Mesenchymal stem cell (in vitro differentiated cells and primary cell): Measurements from ENCODE around the gene COMMD3. TPM values are rescaled to one million over a fixed set of nuclear protein-coding genes. Genes with fewer than 3 reads are reported as not detected.

ENCODE experiments used
- DNase-seq: peaks from one replicate; pipeline ENCODE4 v3.0.0-alpha.2; 2013
- H2AFZ ChIP-seq: one replicate; pipeline ENCODE4 v1.6.1; 2013; ENCODE audit warnings: low read depth, mild to moderate bottlenecking, control low read depth, inconsistent platforms, low read length, moderate library complexity
- H2AK5ac ChIP-seq: 2 replicates; pipeline ENCODE4 v1.6.1; 2013; ENCODE audit warnings: low read length, moderate library complexity, mild to moderate bottlenecking, inconsistent platforms; ENCODE audit not compliant: severe bottlenecking
- H2BK120ac ChIP-seq: one replicate; pipeline ENCODE4 v1.6.1; 2013; ENCODE audit warnings: low read depth, mild to moderate bottlenecking, inconsistent platforms, low read length, moderate library complexity
- H2BK12ac ChIP-seq, 2 experiments: one replicate each; pipeline ENCODE4 v1.6.1; 2013; ENCODE audit warnings: inconsistent platforms in 2 of 2, low read length in 2 of 2, mild to moderate bottlenecking in 2 of 2, moderate library complexity in 2 of 2, control low read depth in 1 of 2
- H2BK15ac ChIP-seq: one replicate; pipeline ENCODE4 v1.6.1; 2013; ENCODE audit warnings: mild to moderate bottlenecking, low read depth, inconsistent platforms; ENCODE audit not compliant: poor library complexity, severe bottlenecking
- H2BK5ac ChIP-seq: 2 replicates; pipeline ENCODE4 v1.6.1; 2013; ENCODE audit warnings: low read depth, mild to moderate bottlenecking, low read length, control low read depth, inconsistent platforms; ENCODE audit not compliant: poor library complexity, severe bottlenecking
- H3K14ac ChIP-seq, 2 experiments: one replicate each; pipeline ENCODE4 v1.6.1; 2013; ENCODE audit warnings: inconsistent platforms in 2 of 2, low read length in 2 of 2, control low read depth in 1 of 2, mild to moderate bottlenecking in 1 of 2, moderate library complexity in 1 of 2
- H3K18ac ChIP-seq, 2 experiments: one replicate each; pipeline ENCODE4 v1.6.1; 2013; ENCODE audit warnings: inconsistent platforms in 2 of 2, low read length in 2 of 2, control low read depth in 1 of 2, low read depth in 1 of 2, mild to moderate bottlenecking in 1 of 2
- H3K23ac ChIP-seq, 2 experiments: one replicate each; pipeline ENCODE4 v1.6.1; 2013; ENCODE audit warnings: inconsistent platforms in 2 of 2, low read length in 2 of 2, mild to moderate bottlenecking in 2 of 2, moderate library complexity in 2 of 2, control low read depth in 1 of 2
- H3K27ac ChIP-seq: 2 replicates; pipeline ENCODE4 v1.5.1; 2013; ENCODE audit warnings: mild to moderate bottlenecking, moderate library complexity, low read length, control low read depth, inconsistent platforms; ENCODE audit not compliant: poor library complexity, severe bottlenecking
- H3K27me3 ChIP-seq, 2 experiments: 2 replicates each; pipeline versions ENCODE4 v1.6.1 to v1.7.0; 2013; ENCODE audit warnings: low read length in 2 of 2, mild to moderate bottlenecking in 2 of 2, moderate library complexity in 2 of 2, control low read depth in 1 of 2, inconsistent platforms in 1 of 2; ENCODE audit not compliant: control insufficient read depth in 1 of 2, insufficient read depth in 1 of 2
- H3K36me3 ChIP-seq, 2 experiments: 2 replicates each; pipeline versions ENCODE4 v1.6.1 to v1.7.0; 2013; ENCODE audit warnings: low read length in 2 of 2, control low read depth in 1 of 2, inconsistent platforms in 1 of 2, low read depth in 1 of 2, mild to moderate bottlenecking in 1 of 2; ENCODE audit not compliant: insufficient read depth in 2 of 2, control insufficient read depth in 1 of 2
- H3K4ac ChIP-seq, 2 experiments: one replicate each; pipeline ENCODE4 v1.6.1; 2013; ENCODE audit warnings: inconsistent platforms in 2 of 2, low read length in 2 of 2, mild to moderate bottlenecking in 2 of 2, moderate library complexity in 2 of 2, control low read depth in 1 of 2, low read depth in 1 of 2
- H3K4me1 ChIP-seq: 2 replicates; pipeline ENCODE4 v1.6.1; 2013; ENCODE audit warnings: low read depth, low read length, control low read depth; ENCODE audit not compliant: control insufficient read depth, insufficient read depth
- H3K4me2 ChIP-seq: 2 replicates; pipeline ENCODE4 v1.6.1; 2013; ENCODE audit warnings: low read length, mild to moderate bottlenecking, inconsistent platforms; ENCODE audit not compliant: poor library complexity, severe bottlenecking
- H3K4me3 ChIP-seq, 2 experiments: 2 replicates each; pipeline versions ENCODE4 v1.5.1 to v1.7.0; 2013; ENCODE audit warnings: low read length in 2 of 2, mild to moderate bottlenecking in 2 of 2, control low read depth in 1 of 2, low read depth in 1 of 2; ENCODE audit not compliant: insufficient read depth in 1 of 2
- H3K79me1 ChIP-seq: replicated peaks from 2 replicates; pipeline ENCODE4 v1.6.1; 2013; ENCODE audit warnings: mild to moderate bottlenecking, control low read depth, low read length, inconsistent platforms; ENCODE audit not compliant: poor library complexity, severe bottlenecking
- H3K9ac ChIP-seq: 2 replicates; pipeline ENCODE4 v1.7.0; 2013; ENCODE audit warnings: mild to moderate bottlenecking, low read length, moderate library complexity
- H3K9me3 ChIP-seq: 2 replicates; pipeline ENCODE4 v1.7.0; 2013; ENCODE audit warnings: mild to moderate bottlenecking, low read length; ENCODE audit not compliant: control insufficient read depth
- H4K8ac ChIP-seq: one replicate; pipeline ENCODE4 v1.6.1; 2013; ENCODE audit warnings: inconsistent platforms, mild to moderate bottlenecking, low read length, moderate library complexity
- H4K91ac ChIP-seq: one replicate; pipeline ENCODE4 v1.6.1; 2013; ENCODE audit warnings: mild to moderate bottlenecking, low read length, inconsistent platforms
- WGBS: methylation state at CpG from one replicate; pipeline ENCODE4 v1.1.7; 2013; ENCODE audit warnings: mixed read lengths; 5-methylcytosine and 5-hydroxymethylcytosine counted together
- small RNA-seq: library from polyadenylated mRNA; stranded (forward); fragments of <200 nt; extraction: miRNeasy Mini kit (QIAGEN cat#:217004); gene quantifications from one replicate; pipeline ENCODE3, GENCODE V24; 2013; ENCODE audit warnings: low read depth

Gene COMMD3

GRCh38 chr10:22369434-22370072, 53.4 kb downstream of the COMMD3 start:
- no peak overlapping the region for H3K23ac ChIP-seq
- 89% methylated on average over 4 of the region's 5 CpGs for WGBS
- H4K8ac ChIP-seq: no peak overlapping the region
- H3K14ac ChIP-seq: no peak overlapping the region
- no peak overlapping the region for H2BK120ac ChIP-seq
- H3K18ac ChIP-seq: no peak overlapping the region
- H3K9ac ChIP-seq: no peak overlapping the region
- H3K4me3 ChIP-seq: no peak overlapping the region
- DNase-seq: peak; percentile 67
- no peaks in the 10 kb centered on the region for H3K36me3 ChIP-seq
- H4K91ac ChIP-seq: no peak overlapping the region
- no peak overlapping the region for H2BK5ac ChIP-seq
- no peak overlapping the region for H2AFZ ChIP-seq
- H3K4ac ChIP-seq: no peak overlapping the region
- no peaks in the 10 kb centered on the region for H3K9me3 ChIP-seq
- no peak overlapping the region for H2AK5ac ChIP-seq
- no peak overlapping the region for H3K4me2 ChIP-seq
- no peak overlapping the region for H2BK15ac ChIP-seq
- no peaks in the 10 kb centered on the region for H3K4me1 ChIP-seq
- no peak overlapping the region for H2BK12ac ChIP-seq
- H3K27me3 ChIP-seq: no peaks in the 10 kb centered on the region
- no peak overlapping the region for H3K27ac ChIP-seq
- H3K79me1 ChIP-seq: no peaks in the 10 kb centered on the region

Small RNA genes lying within 50 kb of the gene (small RNA-seq; reads per million reads assigned to genes)
- not detected for gene AL158211.3
